ENCODE data around the gene B3GLCT. TPM values are rescaled to one million over a fixed set of nuclear protein-coding genes. Genes with fewer than 3 reads are reported as not detected.

Gene B3GLCT
- total and polyA plus RNA-seq, 2 of the 13 experiments (the other 11 are each of a cell fraction or from before 2014, with no cell fraction given), result 2.0 to 7.1 TPM

GRCh38 chr13:31328549-31329235 lies 128.9 kb downstream of the B3GLCT start:
- Histone ChIP-seq H3K27me3 (ENCODE audit: control insufficient read depth in 1 of 2, insufficient read depth in 2 of 2, low read length in 2 of 2) (no peaks in the 10 kb centered on the region), H3K9ac (ENCODE audit: insufficient read depth, low read depth, low read length) (no peak overlapping the region), H3K4me1 (ENCODE audit: insufficient read depth, low read length) (no peaks in the 10 kb centered on the region), H3K9me3 (ENCODE audit: low read length) (no peaks in the 10 kb centered on the region), H3K36me3 (replicated peaks in 1 of 2; ENCODE audit: control insufficient read depth in 1 of 2, insufficient read depth in 2 of 2, low read length in 2 of 2) (no peaks in the 10 kb centered on the region), H3K4me2 (ENCODE audit: low read depth, low read length) (no peak overlapping the region), H3K4me3 (replicated peaks in 1 of 3; ENCODE audit: insufficient read depth in 1 of 3, low read depth in 2 of 3, low read length in 3 of 3) (no peak overlapping the region), H3K27ac (ENCODE audit: extremely low read length, insufficient read depth, low read length) (no peak overlapping the region), H2AFZ (ENCODE audit: low read length) (no peak overlapping the region), H4K20me1 (ENCODE audit: insufficient read depth, low read length) (no peaks in the 10 kb centered on the region), H3K79me2 (ENCODE audit: insufficient read depth, low read length) (no peaks in the 10 kb centered on the region)
- FAIRE-seq, result no peak
- CTCF ChIA-PET (ENCODE audit: low intra/inter-chr PET ratio, low total read pairs), result no interaction called here
- TF ChIP-seq TOE1 (CRISPR knock-in tag; IDR thresholded peaks at IDR 0.05), result no peak
- peak; percentile 40; the same call in 1 of the 2 replicates for TF ChIP-seq ATF7 (IDR thresholded peaks at IDR 0.05)
- no peak for TF ChIP-seq ATF7 (CRISPR knock-in tag; IDR thresholded peaks at IDR 0.05)
- POLR2A ChIA-PET, result no interaction called here
- ATAC-seq, result no peak
- no peak for DNase-seq (ENCODE audit: low spot score)
- WGBS (ENCODE audit: low lambda C conversion rate), result 88% methylated on average over 8 of the region's 8 CpGs
- BruUV-seq (replicated peaks), result no TSS peak
- intact Hi-C loops (cut with micrococcal nuclease; ENCODE audit: unreplicated experiment), result no loop called here
- in situ Hi-C loops (cut with HindIII; ENCODE audit: extremely low pct_ligation_motif_present, low pct_unique_long_range_greater_than_20kb), result no loop called here

- Histone ChIP-seq H3K36me3 (replicated peaks in 1 of 2; ENCODE audit: control insufficient read depth in 1 of 2, insufficient read depth in 2 of 2, low read length in 2 of 2) (no peaks in the 10 kb centered on the region), H4K20me1 (ENCODE audit: insufficient read depth, low read length) (no peaks in the 10 kb centered on the region), H3K79me2 (ENCODE audit: insufficient read depth, low read length) (no peaks in the 10 kb centered on the region), H3K4me3 (replicated peaks in 1 of 3; ENCODE audit: insufficient read depth in 1 of 3, low read depth in 2 of 3, low read length in 3 of 3) (no peak overlapping the region), H3K4me1 (ENCODE audit: insufficient read depth, low read length) (no peaks in the 10 kb centered on the region), H3K9me3 (ENCODE audit: low read length) (no peaks in the 10 kb centered on the region), H3K9ac (ENCODE audit: insufficient read depth, low read depth, low read length) (no peak overlapping the region), H3K27me3 (ENCODE audit: control insufficient read depth in 1 of 2, insufficient read depth in 2 of 2, low read length in 2 of 2) (no peaks in the 10 kb centered on the region), H3K27ac (ENCODE audit: extremely low read length, insufficient read depth, low read length) (no peak overlapping the region), H2AFZ (ENCODE audit: low read length) (no peak overlapping the region), H3K4me2 (ENCODE audit: low read depth, low read length) (no peak overlapping the region)
- BruUV-seq (replicated peaks), result no TSS peak
- CTCF ChIA-PET (ENCODE audit: low intra/inter-chr PET ratio, low total read pairs), result no interaction called here
- ATAC-seq, result no peak
- FAIRE-seq, result no peak
- WGBS (ENCODE audit: low lambda C conversion rate), result 100% methylated on average over 1 of the region's 1 CpG
- in situ Hi-C loops (cut with HindIII; ENCODE audit: extremely low pct_ligation_motif_present, low pct_unique_long_range_greater_than_20kb), result no loop called here
- no peak for DNase-seq (ENCODE audit: low spot score)
- POLR2A ChIA-PET, result no interaction called here
- intact Hi-C loops (cut with micrococcal nuclease; ENCODE audit: unreplicated experiment), result no loop called here
- TF ChIP-seq RAD51 (IDR thresholded peaks at IDR 0.05; ENCODE audit: borderline replicate concordance) (no peak), CTCF (CRISPR knock-in tag; IDR thresholded peaks at IDR 0.05) (no peak), ZNF816 (CRISPR knock-in tag; IDR thresholded peaks at IDR 0.05; ENCODE audit: borderline replicate concordance) (no peak), ZBTB33 (CRISPR knock-in tag; IDR thresholded peaks at IDR 0.05) (no peak), ZNF713 (CRISPR knock-in tag; IDR thresholded peaks at IDR 0.05) (no peak), ZNF414 (CRISPR knock-in tag; IDR thresholded peaks at IDR 0.05) (no peak), ZNF275 (CRISPR knock-in tag; IDR thresholded peaks at IDR 0.05; ENCODE audit: borderline replicate concordance) (no peak), TCF7L2 (IDR thresholded peaks at IDR 0.05; ENCODE audit: low read depth, low read length) (no peak)
These were observed 130.5 kb downstream of the B3GLCT start for GRCh38 chr13:31330236-31330635.
